GM12878 (cell line): ENCODE data around the gene LRRC39. TPM values are rescaled to one million over a fixed set of nuclear protein-coding genes. Genes with fewer than 3 reads are reported as not detected.

Source experiments
- ATAC-seq: fragments of 200-7000 bp; cut with Tn5 transposase; 3 replicates; pipeline ENCODE4 v1.9.1; 2020; ENCODE audit warnings: mild to moderate bottlenecking, moderate library complexity
- BruUV-seq: library from RNA; stranded (reverse); fragments of 400-500 nt; replicated peaks from 2 replicates; lab custom pipeline; 2021; lab: Mats Ljungman, UMichigan
- CTCF ChIA-PET: fragments of 300-600 bp; sonication (Branson Sonifier 250); formaldehyde crosslinking; extraction: SDS; loops from one replicate; lab custom pipeline; 2021; ENCODE audit warnings: inconsistent platforms; lab: Yijun Ruan, JAX
- POLR2A ChIA-PET: fragments of 350-600 bp; formaldehyde crosslinking; extraction: SDS; loops from one replicate; lab custom pipeline; 2021; ENCODE audit warnings: inconsistent platforms; lab: Charles Lee
- RAD21 ChIA-PET: fragments of 300-600 bp; sonication (Branson Sonifier 250); formaldehyde crosslinking; loops from one replicate; lab custom pipeline; 2023; ENCODE audit warnings: antibody characterized with exemption; ENCODE audit not compliant: unreplicated experiment; lab: Charles Lee
- SMC1A ChIA-PET: fragments of 300-600 bp; sonication (Branson Sonifier 250); formaldehyde crosslinking; loops from one replicate; lab custom pipeline; 2023; ENCODE audit not compliant: unreplicated experiment, uncharacterized antibody; lab: Charles Lee
- DNase-seq: peaks from one replicate; pipeline ENCODE4 v3.0.0-alpha.2; 2011; ENCODE audit warnings: low read depth, low spot score
- FAIRE-seq: peaks from 3 replicates; lab custom pipeline; 2011; peaks lifted over from hg19 to GRCh38; lab: Jason Lieb, UNC
- H2AFZ ChIP-seq: 2 replicates; pipeline ENCODE4 v1.6.0; 2011; ENCODE audit warnings: low read depth, low read length, control low read depth; ENCODE audit not compliant: control insufficient read depth
- H3K27ac ChIP-seq: 2 replicates; pipeline ENCODE4 v1.5.1; 2011; ENCODE audit warnings: control low read depth; ENCODE audit not compliant: control insufficient read depth, insufficient read depth
- H3K27me3 ChIP-seq, 2 experiments: replicated peaks in 1 of 2; 2 replicates each; pipeline versions ENCODE4 v1.6.0 to v1.6.1; 2011; ENCODE audit warnings: low read length in 1 of 2; ENCODE audit not compliant: control insufficient read depth in 2 of 2, insufficient read depth in 2 of 2
- H3K36me3 ChIP-seq, 2 experiments: 2 replicates each; pipeline ENCODE4 v1.5.1; 2011; ENCODE audit warnings: low read length in 1 of 2; ENCODE audit not compliant: control insufficient read depth in 2 of 2, insufficient read depth in 2 of 2
- H3K4me1 ChIP-seq: 2 replicates; pipeline ENCODE4 v1.6.1; 2011; ENCODE audit warnings: mild to moderate bottlenecking, low read length, moderate library complexity, mixed read lengths; ENCODE audit not compliant: control insufficient read depth, insufficient read depth
- H3K4me2 ChIP-seq: 2 replicates; pipeline ENCODE4 v1.6.0; 2011; ENCODE audit warnings: control low read depth; ENCODE audit not compliant: control insufficient read depth, insufficient read depth
- H3K4me3 ChIP-seq: fragments of 200-600 bp; sonication (generic); 2 replicates; pipeline ENCODE4 v1.5.1; 2016
- H3K79me2 ChIP-seq: 2 replicates; pipeline ENCODE4 v1.6.0; 2011; ENCODE audit warnings: low read length; ENCODE audit not compliant: control insufficient read depth, insufficient read depth
- H3K9ac ChIP-seq: 2 replicates; pipeline ENCODE4 v1.8.0; 2011; ENCODE audit warnings: low read length, control low read depth, mixed read lengths; ENCODE audit not compliant: control insufficient read depth, insufficient read depth
- H3K9me3 ChIP-seq: replicated peaks from 3 replicates; pipeline ENCODE4 v1.5.1; 2011; ENCODE audit warnings: mild to moderate bottlenecking, low read length; ENCODE audit not compliant: control insufficient read depth, insufficient read depth
- H4K20me1 ChIP-seq: 2 replicates; pipeline ENCODE4 v1.6.0; 2011; ENCODE audit not compliant: control insufficient read depth, insufficient read depth
- BHLHE40 ChIP-seq, 2 experiments: fragments of 450-650 bp in 1 of 2; IDR thresholded peaks; 2 replicates each; pipeline ENCODE4 v1.6.1; 2011 to 2017; ENCODE audit warnings: low read depth in 2 of 2, borderline replicate concordance in 1 of 2, improper control_type of control experiment in 1 of 2, low read length in 1 of 2, mild to moderate bottlenecking in 1 of 2
- BMI1 ChIP-seq: fragments of 450-650 bp; IDR thresholded peaks from 2 replicates; pipeline ENCODE4 v1.6.1; 2016; ENCODE audit warnings: mild to moderate bottlenecking, moderate library complexity, borderline replicate concordance
- EZH2 ChIP-seq: IDR thresholded peaks from 2 replicates; pipeline ENCODE4 v1.6.1; 2012; ENCODE audit warnings: low read depth, mild to moderate bottlenecking, control low read depth, inconsistent platforms, low read length, borderline replicate concordance; ENCODE audit not compliant: control insufficient read depth
- FOXK2 ChIP-seq: fragments of 450-650 bp; IDR thresholded peaks from 2 replicates; pipeline ENCODE4 v1.6.1; 2017; ENCODE audit warnings: mild to moderate bottlenecking, moderate library complexity
- MTA3 ChIP-seq: IDR thresholded peaks from 2 replicates; pipeline ENCODE4 v1.6.1; 2012; ENCODE audit warnings: low read length, inconsistent platforms, borderline replicate concordance
- NFXL1 ChIP-seq: fragments of 450-650 bp; IDR thresholded peaks from 2 replicates; pipeline ENCODE4 v1.6.1; 2017; ENCODE audit warnings: antibody characterized with exemption, mild to moderate bottlenecking, borderline replicate concordance
- NRF1 ChIP-seq: conservative IDR thresholded peaks from 2 replicates; pipeline ENCODE4 v1.6.1; 2011; ENCODE audit warnings: mild to moderate bottlenecking, low read depth, low read length, improper control_type of control experiment
- PML ChIP-seq: IDR thresholded peaks from 2 replicates; pipeline ENCODE4 v1.6.1; 2012; ENCODE audit warnings: low read length, inconsistent platforms
- RFX5 ChIP-seq: IDR thresholded peaks from 2 replicates; pipeline ENCODE4 v1.6.1; 2011; ENCODE audit warnings: low read depth, low read length, improper control_type of control experiment
- SIN3A ChIP-seq: IDR thresholded peaks from 2 replicates; pipeline ENCODE4 v1.6.1; 2012; ENCODE audit warnings: low read depth, low read length, improper control_type of control experiment
- SRF ChIP-seq, 2 experiments: IDR thresholded peaks; 2 replicates each; pipeline ENCODE4 v1.6.1; 2011; ENCODE audit warnings: low read depth in 2 of 2, low read length in 2 of 2, mild to moderate bottlenecking in 1 of 2, moderate library complexity in 1 of 2
- ZNF207 ChIP-seq: fragments of 450-650 bp; IDR thresholded peaks from 2 replicates; pipeline ENCODE4 v1.6.1; 2014; ENCODE audit warnings: antibody characterized with exemption, mild to moderate bottlenecking, borderline replicate concordance
- ZNF24 ChIP-seq: fragments of 450-650 bp; IDR thresholded peaks from 2 replicates; pipeline ENCODE4 v1.6.1; 2017; ENCODE audit warnings: antibody characterized with exemption, mild to moderate bottlenecking
- ZNF274 ChIP-seq: IDR thresholded peaks from one replicate; pipeline ENCODE4 v1.8.0; 2011; ENCODE audit not compliant: insufficient read length, insufficient read depth
- WGBS: methylation state at CpG from one replicate; pipeline ENCODE4 v1.1.6; 2016; ENCODE audit warnings: low lambda C conversion rate; ENCODE audit not compliant: insufficient replicate concordance, insufficient coverage; ENCODE audit errors: missing lambda C conversion rate; 5-methylcytosine and 5-hydroxymethylcytosine counted together
- in situ Hi-C: fragments of 300-500 bp; cut with MboI; formaldehyde crosslinking; loops from 9 replicates; pipeline ENCODE4 v1.14.3; 2018; ENCODE audit warnings: mixed read lengths
- intact Hi-C: fragments of 100-400 bp; cut with micrococcal nuclease; formaldehyde crosslinking; loops from one replicate; pipeline ENCODE4 v1.14.2; 2022; ENCODE audit not compliant: unreplicated experiment
- polyA plus RNA-seq, 11 experiments: library from polyadenylated mRNA; depleted of rRNA in 4 of 11; unstranded in 6 of 11; stranded (reverse) in 5 of 11; fragments of >200 nt; fragmentation: Nextera tagmentation in 4 of 11; fragmentation: Illumina TruSeq in 1 of 11; extraction: Ambion mirVana in 4 of 11; extraction: Trizol in 1 of 11; gene quantifications; 1 replicate in 1 of 11; 2 replicates in 10 of 11; pipeline versions ENCODE4 v1.2.1 to v1.2.3, GENCODE V29; 2011 to 2016; ENCODE audit warnings: inconsistent platforms in 2 of 11, missing spikeins in 2 of 11, low read depth in 1 of 11
- total RNA-seq, 4 experiments: library from RNA; depleted of rRNA in 3 of 4; stranded (reverse); fragments of >200 nt in 3 of 4; fragmentation: Illumina TruSeq in 1 of 4; extraction: Trizol in 1 of 4; gene quantifications; 2 replicates each; pipeline versions ENCODE4 v1.2.1 to v1.2.3, GENCODE V29; 2013 to 2021

Gene LRRC39
- total and polyA plus RNA-seq, 10 of the 15 experiments (the other 5 are each of a cell fraction or from before 2014, with no cell fraction given) = 0.23 to 1.1 (median 0.56) TPM

GRCh38 chr1:100141192-100141591 lies 36.9 kb downstream of the LRRC39 start:
- H3K9me3 ChIP-seq = no peaks in the 10 kb centered on the region
- H3K9ac ChIP-seq = no peak overlapping the region
- in situ Hi-C loops (no loop called here), intact Hi-C loops (no loop called here)
- BruUV-seq = no TSS peak
- ChIA-PET SMC1A (no interaction called here), POLR2A (no interaction called here), CTCF (no interaction called here), RAD21 (interaction anchor here (1.2 kb wide), 1 partner anchor 10 kb away, joined by 4 read pairs; no protein-coding TSS in a partner anchor)
- H3K27me3 ChIP-seq = no peaks in the 10 kb centered on the region
- no peak overlapping the region for H3K4me2 ChIP-seq
- H3K4me1 ChIP-seq = no peaks in the 10 kb centered on the region
- no peaks in the 10 kb centered on the region for H3K79me2 ChIP-seq
- no peak for FAIRE-seq
- DNase-seq = no peak
- no peak for ATAC-seq
- H2AFZ ChIP-seq = no peak overlapping the region
- no peaks in the 10 kb centered on the region for H4K20me1 ChIP-seq
- no peak overlapping the region for H3K27ac ChIP-seq
- H3K4me3 ChIP-seq = no peak overlapping the region
- peaks cover 2 to 15% of the 10 kb centered on the region in 2 experiments for H3K36me3 ChIP-seq
- 100% methylated on average over 4 of the region's 4 CpGs for WGBS
- no peak for TF ChIP-seq ZNF207
- TF ChIP-seq SIN3A = no peak
- no peak for TF ChIP-seq ZNF24
- TF ChIP-seq BMI1 = no peak
- no peak for TF ChIP-seq PML
- TF ChIP-seq ZNF274 = no peak
- TF ChIP-seq BHLHE40 (IDR thresholded peaks at IDR 0.05; ENCODE audit: borderline replicate concordance in 1 of 2, low read depth in 2 of 2, low read length in 1 of 2) = no peak
- TF ChIP-seq EZH2 = no peak
- TF ChIP-seq MTA3 = no peak
- TF ChIP-seq NFXL1 = no peak
- TF ChIP-seq FOXK2 = no peak
- TF ChIP-seq SRF (IDR thresholded peaks at IDR 0.05; ENCODE audit: low read depth in 2 of 2, low read length in 2 of 2) = no peak
- no peak for TF ChIP-seq NRF1
- TF ChIP-seq RFX5 = no peak
